ENCODE results near the gene SHCBP1.
"Not testable (repeated sequence)": the region's sequence is repeated elsewhere in the genome, so short reads cannot be mapped to it uniquely, and the experiment has no call there.

GRCh38 chr16:46626681-46627080 lies 5.5 kb upstream of the SHCBP1 start:
- not testable (repeated sequence) for TF ChIP-seq CTCF, POLR2AphosphoS5, POLR2A, EP300 (IDR thresholded peaks at IDR 0.05)

All from gastroesophageal sphincter (tissue), 3 donors.